NCI-H146 treated with DMSO at 0.1 percent for 48 hours (cell line): ENCODE results near the gene SLAMF8.
A peak's percentile ranks its signal among the peaks of the same experiment; 100 is the strongest.

Experiments
- DNase-seq: peaks from one replicate; lab custom pipeline; 2025; ENCODE audit not compliant: unreplicated experiment; lab: John Stamatoyannopoulos, UW

Gene SLAMF8

DNA sequence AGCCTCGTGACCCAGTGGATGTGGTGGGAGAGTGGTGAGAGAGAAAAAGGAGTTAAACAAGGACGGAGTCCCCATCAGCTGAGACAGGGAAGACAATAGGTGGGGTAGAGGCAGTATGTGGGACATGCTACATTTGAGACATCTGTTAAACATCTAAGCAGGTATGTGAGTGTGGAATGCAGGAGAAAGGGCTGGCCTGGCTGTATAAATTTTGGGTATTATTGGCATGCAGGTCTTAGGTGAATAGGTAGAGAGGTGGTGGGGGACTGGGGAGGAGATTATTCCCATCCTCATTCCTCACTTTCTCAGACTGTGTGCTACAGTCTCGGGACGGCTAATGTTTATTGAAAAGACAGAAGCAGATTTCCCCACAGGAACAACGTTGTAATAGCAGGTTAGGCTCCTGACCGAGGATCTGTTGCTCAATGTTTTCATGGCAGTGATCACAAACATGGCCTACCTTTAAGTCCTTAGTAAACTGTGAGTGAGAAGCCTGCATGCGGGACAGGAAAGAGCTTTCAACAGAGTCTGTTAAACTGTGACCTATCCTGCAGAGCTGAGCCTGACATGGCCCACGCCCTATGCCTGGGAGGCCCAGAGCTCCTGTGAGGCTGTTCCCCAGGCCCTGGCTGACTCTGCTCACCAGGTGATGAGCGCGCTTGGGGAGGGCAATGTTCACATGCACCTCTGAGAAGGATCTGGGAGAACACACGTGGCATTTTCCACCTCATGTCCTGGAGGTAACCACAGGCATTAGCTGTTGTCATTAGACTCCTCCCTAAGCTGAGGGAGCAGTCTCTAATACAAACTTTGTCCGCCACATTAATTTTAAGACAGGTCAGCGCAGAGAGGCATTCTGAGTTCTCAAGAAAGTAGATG is 19.3 kb downstream of the SLAMF8 start:
- no peak for DNase-seq

DNA sequence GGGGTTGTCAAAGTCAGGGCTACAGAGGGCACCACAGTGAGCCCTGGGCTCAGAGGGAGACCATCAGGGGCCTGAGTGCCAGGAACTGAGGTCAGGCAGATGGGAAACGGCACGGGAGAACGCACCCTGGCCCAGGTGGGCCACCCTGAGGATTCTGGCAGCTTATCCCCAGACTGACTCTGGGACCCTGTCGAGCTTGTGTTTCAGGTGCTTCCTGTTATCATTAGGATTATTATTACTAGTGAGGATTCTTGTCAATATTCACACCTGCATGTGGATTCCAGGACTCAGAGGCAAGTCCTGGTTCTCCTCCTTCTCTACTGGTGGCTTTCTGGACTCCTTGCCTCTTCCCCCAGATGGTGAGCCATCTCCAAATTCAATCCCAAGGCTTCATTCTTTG is 20.6 kb downstream of the SLAMF8 start:
- no peak for DNase-seq

DNA sequence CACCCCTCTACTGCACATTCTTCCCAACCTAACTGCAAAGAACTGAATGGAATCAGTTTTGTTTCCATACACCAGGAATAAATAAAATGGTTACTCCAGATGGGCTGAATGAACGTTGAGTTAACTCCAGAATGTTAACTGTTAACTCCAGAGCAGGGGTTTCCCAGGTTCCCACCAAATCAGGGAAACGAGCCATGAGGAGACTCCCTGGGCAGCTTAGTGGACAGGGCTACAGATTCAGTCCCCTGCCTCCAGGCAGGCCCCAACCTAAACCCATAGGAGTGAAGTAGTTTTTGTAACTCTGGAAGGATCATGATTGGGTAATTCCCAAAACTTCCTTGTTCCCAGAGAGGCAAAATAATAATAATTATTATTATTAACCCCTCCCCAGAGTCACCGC is 21.7 kb downstream of the SLAMF8 start:
- DNase-seq, result no peak

DNA sequence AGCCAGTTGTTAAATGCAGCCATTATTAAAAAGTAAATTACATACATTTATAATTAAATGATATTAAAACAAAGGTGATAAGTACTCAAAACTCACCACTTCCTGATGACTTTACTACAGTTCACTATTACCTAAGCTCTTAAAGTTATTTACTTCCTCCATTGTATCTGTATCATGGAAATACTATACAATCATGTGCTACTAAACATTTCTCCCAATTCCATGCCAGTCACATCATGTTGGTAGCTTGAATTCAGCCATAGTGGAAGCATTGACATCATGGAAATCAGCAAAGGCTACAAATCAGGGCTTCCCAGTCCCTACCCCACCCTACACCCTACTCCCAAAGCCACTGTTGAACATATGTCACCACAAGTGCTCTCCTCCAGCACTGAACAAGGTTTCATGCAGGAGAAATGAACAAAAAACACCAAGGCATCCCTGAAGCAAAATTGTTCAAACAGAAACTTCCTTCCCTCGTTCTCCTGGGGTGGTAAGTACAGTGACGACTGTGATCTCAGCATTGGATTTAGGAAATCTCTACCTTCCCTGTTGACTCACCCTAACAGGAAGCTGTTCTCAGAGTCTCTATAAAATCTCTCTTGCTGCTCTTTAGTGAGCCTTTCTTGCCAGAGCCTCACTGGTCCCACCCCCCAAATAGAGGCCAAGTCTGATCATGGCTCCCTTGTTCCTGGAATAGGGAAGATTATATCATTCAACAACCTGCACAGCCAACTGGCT is 23.1 kb downstream of the SLAMF8 start:
- no peak for DNase-seq

DNA sequence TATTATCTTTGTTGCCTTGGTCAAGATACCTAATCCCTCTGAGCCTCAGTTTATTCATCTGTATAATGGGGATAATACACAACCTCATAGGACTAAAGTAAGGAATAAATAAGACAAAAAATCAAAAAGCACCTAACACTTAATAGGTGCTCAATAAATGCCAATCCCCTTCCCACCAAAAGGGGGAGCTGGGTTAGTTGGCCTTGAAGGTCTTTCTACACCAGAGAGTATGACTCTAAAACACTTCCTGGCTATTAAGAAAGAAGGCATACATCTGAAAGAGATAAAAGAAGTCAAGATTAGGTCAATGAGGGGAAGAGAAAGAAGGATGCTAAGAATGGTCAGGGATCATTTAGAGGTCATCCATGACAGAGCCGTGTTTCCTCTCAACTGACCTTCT is 24.7 kb downstream of the SLAMF8 start:
- DNase-seq, result no peak

DNA sequence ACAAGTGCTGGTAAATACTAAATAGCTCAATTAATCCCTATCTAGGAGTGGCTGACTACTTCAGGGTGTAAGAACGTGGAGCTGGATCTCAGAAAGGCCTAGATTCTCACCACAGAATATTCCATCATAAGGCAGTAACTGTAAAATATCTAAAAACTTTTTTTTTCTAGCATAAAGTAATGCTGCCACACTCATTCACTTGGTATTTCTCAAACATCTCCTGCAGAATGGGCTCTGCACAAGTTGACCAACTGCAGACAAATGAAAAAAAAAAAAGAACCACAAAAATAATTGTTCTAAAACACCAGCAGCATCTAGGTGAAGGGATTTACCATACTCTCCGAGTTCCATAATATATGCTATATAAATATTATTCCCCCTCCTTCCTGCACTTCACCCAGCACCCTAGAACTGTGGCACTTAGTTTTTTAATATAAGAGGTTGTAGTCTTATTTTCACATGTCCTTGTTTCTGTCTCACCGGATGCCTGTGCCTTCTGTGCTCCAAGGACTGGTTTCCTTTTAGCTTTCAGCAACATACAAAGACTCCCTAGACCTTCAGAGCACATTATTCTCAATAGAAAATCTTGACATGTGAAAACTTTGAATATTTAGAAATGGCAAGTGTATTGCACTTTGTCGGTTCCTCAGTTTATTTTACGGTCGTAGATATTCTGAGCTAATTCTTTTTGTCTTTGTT is 26.9 kb downstream of the SLAMF8 start:
- no peak for DNase-seq

DNA sequence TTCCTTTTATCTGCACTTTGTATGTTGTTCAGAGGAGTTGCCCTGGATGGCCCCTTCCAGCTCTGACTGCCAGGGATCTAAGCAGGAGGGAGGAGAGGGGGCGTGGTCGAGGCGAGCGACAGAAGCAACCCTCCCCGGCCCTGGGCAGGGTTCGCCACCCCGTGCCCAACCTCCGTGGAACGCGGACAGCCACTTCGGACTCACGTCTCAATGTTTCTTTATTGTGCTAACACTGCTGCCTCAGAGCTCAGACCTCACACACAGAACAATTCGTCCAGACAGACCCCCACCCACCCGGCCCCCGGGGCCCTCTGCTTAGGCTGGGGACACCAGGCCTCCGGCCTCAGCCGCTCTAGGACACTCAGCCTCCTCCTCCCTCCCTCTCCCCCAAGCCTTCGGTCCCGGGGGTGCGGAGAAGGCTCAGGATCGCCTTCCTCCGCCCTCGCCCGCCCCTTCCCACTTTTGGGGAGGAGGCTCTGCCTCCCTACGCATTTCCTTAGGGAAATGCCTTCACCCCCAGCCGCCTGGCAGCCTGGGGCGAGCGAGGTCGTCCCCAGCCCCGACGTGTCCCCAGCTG is 27.5 kb downstream of the SLAMF8 start:
- peak; percentile 22 for DNase-seq

DNA sequence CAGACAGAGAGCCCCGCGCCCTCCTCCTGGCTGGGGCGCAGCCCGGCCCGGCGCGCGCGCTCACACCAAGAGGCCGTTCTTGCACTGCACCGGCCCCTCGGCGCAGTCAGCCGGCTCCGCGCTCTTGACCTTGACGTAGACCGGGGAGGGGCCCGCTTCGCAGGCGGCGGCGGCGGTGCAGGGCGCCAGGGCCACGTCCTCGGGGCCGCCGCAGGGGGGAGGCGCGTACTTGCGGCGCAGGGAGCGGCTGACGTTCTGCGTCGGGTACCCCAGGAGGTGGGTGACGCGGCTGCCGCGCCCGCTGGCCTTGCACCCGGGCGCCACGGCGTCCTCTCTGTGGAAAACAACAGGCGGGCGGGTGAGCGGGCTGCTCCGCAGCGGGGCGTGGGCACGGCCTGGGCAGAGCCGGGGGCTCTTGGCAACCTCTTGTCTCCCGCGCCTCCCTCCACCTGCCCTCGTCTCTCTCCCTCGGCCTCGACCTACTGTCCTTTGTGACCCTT is 28.1 kb downstream of the SLAMF8 start:
- DNase-seq, result peak; percentile 36

DNA sequence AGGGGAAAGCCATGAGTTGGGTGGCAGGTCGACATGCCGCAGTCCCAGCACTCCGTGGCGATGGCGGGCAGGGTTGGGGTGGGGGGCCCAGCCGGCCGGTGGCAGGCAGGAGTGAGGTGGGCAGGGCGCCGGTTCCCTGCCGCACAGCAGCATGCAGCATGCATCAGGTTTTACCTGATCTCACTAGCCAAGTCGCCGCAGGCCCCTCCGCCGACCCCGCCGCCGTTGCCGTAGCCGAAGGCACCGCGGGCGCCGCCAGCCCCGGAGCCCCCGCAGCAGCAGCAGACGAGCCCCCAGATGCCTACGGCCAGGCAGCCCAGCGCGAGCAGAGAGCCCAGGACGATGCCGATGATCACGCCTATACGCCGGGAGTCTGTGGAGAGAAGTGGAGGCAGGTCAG is 29.0 kb downstream of the SLAMF8 start:
- DNase-seq, result no peak

DNA sequence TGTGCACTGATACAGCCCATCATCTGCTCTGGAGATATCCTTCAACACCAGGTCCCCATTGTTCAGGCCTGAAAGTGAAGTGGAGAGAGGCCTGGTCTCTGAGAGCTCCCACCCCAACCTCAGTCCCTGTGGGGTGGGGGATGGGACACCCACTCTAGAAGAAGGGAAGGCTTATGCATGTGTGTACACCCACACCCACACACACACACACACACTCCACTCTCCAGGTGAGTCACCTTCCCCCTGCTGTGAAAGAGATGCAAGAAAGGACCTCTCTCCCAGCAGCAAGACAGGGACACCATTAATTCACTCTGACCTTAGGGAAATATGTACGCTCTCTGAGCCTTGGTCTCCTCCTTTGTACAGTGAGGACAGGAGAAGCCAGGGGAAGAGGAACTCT is 29.9 kb downstream of the SLAMF8 start:
- DNase-seq, result no peak

DNA sequence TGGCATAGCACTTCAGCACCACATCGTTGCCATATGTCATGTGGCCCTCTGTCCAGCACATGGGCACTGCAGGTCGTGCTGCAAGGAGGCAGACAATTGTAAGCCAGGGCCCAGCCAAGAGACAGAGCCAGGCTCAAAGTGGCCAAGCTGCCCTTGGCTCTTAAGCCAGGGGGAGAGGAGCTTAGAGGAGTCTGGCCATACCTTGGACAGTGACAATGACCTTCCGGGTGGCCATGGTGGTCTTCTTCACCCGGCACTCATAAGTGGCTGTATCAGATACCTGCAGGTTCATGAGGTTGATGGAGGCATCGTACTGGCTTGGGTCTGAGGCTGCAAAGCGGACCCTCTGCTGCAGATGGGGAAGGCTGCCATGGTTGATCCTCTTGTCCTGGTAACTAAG is 31.2 kb downstream of the SLAMF8 start:
- DNase-seq, result no peak

DNA sequence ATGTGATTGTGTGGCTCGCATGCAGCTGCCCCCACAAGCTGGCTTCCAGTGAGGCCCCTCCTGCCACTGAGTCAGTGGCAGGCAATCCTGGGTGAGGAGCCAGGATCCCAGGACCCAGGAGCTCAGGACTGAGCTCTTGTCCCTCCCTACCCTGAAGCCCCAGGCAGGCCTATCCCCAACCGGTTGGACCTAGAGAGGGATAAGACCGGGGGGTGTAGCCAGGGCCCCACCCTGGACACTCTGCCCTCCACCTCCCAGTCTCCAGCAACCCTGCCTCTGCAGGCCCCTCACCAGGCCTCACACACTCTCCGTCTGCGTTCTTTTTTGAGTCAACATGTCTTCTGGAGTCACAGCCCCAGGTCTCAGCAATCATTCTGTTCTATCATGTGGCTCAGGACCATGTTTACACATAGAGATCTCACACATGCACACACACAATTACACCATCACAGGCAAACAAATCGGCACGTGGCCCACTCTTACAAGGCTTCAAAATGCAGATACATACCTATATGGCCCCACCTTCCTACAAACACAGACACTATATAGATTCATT is 33.2 kb downstream of the SLAMF8 start:
- DNase-seq, result no peak

DNA sequence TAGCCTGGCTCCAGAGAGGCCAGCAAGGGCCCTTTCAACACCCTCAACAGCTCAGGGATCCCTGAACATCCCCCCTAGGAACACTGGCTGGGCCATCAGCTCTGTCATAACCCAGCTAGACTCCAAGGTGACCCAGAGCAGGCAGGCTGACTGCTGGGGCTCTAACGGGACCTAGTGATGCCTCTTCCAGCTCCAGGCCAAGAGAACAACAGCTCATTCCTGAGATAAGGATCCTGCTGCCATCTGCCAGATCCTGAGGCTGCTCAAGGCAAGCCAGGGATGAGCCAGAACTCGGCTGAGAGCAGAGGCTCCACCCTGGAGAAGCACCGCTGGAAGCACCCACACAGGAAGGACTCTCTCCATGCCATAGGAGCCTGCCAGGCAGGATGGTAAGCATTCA is 33.8 kb downstream of the SLAMF8 start:
- DNase-seq, result no peak

DNA sequence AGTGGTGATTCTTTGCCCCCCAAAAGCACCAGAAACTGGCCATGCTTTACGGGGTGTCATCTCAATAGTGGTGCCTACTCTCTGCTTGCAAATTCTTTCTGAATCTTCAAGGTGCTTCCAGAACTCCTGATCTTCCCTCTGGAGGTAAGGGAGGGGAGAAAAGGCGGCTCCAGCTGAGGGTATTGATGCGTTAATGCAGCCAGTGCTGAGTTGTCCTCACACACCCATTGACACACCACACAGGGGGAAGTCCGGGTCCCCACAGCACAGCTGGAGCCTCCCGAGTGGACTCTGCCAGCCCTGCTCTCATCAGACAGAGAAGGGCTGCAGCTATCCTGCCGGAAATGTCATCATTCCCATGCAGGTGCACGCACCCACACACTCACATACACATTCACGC is 34.5 kb downstream of the SLAMF8 start:
- DNase-seq, result no peak

DNA sequence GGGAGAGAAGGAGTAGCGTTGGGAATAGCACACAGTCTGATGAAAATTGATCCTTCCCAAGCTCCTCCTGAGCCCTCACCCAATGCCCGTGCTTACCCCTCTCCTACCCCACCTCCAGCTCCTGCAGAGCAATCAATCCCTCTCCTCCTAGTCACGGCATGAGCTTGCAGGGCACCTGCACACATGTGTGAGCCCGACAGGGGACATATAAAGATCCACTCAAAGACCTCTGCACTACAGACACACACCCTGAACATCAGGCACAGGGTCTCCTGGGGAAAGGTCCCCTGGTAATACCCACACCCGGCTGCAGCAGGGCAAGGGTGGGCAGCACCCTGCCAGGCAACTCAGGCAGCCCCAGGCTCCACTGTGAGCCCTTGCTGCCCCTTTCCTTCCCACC is 35.4 kb downstream of the SLAMF8 start:
- DNase-seq, result no peak

DNA sequence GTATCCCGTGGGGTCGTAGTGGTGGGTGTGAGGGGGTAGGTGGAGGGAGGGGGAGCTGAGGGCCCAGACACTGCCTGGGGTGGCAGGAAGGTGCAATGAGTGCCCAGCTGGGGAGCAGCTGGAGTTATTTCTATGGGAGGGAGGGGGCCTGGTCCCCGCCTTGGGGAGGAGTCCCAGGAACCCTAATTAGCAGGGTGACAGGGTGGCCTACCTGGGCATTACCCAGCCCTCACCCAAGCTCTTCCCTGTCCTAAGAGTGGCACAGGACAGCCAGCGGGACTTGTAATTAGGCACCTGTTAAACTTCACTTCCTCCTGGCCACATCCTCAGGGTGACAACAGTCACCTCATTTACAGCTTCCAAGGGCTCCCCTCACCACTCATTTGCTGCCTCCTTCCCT is 35.9 kb downstream of the SLAMF8 start, which contains the start of gene VSIG8:
TSS of gene VSIG8 (minus strand) at position 101 of the 400 bp plus-strand sequence. CDS start 136 bp downstream, outside the sequence.
- DNase-seq, result no peak

DNA sequence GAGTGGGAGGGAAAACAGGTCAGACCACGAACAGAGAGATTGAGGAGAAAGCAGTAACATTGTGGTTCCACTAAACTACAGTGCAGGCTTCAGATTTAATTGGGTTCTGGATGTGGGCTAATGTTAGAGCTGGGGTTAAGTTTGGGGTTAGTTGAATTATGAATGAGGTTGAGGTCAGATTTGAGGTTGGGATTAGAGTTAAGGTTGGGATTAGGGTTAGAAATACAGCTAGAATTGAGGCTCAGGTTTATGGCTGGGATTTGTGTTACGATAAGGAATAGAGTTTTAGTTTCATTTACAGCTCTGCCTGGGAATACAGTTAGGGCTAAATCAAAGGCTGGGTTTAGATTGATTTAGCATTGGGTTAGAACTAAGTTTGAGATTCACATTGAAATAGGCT is 37.6 kb downstream of the SLAMF8 start:
- no peak for DNase-seq

DNA sequence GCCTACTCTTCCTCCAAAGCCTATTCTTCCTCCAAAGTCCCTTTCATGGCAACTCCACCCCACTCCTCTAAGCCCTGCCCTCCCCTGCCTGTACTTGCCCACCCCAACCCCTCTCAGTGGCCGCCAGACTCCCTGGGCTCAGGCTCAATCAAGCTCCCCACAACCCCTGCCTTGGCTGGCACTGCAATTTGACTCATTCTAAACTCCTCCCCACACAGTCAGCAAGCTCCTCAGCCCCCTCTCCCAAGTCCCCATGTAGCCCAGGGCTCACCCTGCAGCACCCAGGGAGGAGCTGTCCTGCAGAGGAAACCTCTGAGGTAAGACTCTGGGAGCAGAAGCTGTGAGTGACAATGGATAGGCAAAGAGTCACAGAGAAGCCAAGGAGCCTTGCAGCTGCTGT is 39.4 kb downstream of the SLAMF8 start:
- DNase-seq, result no peak

DNA sequence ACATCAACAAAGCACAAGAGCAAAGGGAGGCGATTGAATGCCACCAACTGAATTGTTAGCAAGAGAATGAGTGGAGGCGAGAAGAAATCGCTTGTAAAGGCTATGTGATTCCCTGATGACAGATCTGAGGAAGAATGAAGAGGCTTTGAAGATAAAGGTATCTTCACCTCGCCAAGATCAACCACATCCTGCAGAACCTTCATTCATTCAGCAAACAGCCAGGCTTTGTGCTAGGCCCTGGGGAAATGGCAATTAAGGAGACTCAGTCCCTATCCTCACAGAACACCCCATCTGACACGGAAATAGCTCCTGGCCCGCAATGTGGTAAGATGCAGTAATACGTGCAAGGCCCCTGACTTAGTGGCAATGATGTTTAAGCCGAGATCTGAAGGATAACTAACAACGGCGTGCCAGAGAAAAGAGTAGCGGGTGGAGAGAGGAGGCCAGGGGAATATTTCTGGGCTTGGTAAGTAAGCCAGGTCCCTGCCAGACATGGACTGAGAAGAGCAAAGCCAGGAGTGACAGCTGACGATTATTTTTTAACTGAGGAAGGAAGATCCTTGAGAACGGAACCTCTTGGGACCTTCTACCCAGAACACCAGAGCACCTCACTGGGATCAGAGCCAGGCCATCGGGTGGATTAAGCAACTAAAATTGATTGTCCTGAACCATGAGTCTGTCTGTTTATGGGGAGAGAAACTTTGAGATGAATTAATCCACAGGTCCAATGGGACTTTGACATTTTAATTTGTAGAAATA is 40.4 kb downstream of the SLAMF8 start:
- DNase-seq, result no peak

DNA sequence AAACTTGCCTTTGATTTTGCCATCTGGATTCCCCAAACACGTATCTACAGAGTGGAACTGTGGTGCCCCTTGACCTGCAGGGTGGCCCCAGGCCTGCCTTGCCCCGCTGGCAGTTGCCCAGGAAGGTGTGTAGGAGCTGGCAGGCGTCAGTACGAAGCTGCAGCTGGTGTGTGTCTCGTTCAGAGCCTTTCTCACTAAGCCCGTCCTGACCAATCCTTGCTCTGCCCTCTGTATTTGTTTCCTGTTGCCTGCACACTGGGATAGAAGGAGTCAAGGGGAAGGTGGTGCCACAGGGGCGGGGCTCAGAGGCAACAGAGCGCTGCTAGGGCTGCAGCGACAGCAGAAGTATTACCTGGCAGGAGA is 41.0 kb downstream of the SLAMF8 start:
- DNase-seq, result peak; percentile 64
